SHP77 (cell line): ENCODE data around the gene PURA.

Experiments
- DNase-seq, 2 experiments: peaks; one replicate each; lab custom pipeline; 2025; lab: John Stamatoyannopoulos, UW

PURA gene

DNA sequence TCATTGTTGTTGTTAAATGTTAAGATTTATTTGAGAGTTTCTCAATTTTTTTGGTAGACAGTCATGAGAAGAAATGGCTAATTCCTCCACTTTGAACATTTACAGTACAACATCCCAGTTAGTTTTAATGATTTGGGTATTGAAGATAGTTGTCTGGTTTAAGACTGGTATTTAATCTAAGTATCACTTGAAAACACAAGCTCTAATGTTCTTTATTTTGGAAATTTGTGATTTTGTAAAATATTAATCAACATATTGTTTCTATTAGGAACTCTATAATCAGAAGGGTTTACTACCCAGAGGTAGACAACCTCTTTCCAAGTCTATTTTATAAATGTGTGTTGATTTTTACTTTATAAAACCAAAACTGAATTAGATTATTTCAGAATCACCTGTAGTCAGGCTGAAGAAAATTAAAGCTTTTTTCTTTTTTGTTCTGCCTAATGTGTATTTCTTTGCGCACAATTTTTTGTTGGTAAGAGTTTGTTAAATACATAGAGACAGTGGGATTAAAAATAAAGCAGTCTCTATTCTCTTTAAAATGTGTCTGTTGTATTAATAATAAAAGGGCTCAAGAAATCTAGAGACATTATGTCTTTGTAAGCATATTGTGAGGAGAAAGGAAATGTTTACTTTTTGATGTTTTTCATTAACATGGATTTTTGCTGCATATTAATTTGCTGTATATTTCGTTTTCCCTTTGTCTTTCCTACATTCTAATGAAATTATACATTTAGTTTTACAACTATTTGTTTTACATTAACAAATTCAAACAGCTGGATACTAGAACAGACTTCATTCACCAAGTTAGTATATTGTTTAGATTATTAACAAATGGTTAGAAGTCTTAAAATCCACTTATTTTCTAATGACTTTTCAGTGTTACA is 3.9 kb upstream of the PURA start:
- no peak for DNase-seq

DNA sequence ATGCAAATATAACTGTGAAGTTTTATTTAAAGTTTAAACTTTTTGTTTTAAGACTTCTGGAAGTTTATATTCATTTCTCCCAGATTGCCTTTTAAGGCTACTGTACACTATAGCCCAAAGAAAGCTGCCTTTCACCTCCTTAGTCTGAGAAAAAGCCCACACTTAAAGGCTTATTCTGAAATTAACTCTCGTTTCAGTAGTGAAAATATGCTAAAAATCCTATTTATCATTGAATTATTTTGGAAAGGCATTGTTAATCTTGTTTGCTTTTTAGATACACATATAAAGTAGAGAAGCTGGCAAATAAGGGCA is 3.3 kb upstream of the PURA start:
- DNase-seq: no peak

GRCh38 chr5:140111011-140111858 is 2.7 kb upstream of the PURA start:
- DNase-seq: no peak

DNA sequence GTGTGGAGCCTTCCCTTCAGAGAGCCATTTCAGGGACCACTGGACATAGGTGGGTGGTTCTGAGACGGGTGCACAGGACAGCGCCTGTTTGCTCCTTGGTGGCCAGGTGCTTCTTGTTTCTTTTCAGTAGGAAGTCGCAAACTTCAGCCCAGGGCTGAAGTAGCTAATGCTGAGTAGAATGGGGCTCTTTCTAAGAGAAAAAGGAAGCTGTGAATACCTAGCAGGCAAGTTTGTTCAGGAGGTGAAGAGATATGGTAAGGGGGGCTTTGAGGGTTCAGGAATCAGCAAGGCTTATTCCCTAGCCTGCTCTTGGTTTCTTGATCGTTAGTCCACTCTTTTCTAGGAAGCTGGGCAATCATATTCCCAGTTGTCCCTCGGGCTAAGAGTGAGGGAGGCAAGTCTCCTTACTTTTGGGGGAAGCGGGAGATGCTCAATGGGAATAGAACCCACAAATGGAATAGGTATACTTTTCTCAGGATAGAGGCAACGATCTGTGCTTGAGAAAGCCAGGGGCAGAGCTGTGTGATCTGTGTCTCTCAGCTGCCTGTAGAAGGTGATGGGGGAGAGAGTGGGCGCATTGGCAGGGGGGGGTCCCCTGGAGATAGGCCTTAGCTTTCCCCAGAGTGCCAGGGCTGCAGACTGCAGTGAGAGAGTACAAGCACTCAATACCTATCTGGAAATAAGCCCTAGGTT is 1.9 kb upstream of the PURA start:
- DNase-seq: no peak

DNA sequence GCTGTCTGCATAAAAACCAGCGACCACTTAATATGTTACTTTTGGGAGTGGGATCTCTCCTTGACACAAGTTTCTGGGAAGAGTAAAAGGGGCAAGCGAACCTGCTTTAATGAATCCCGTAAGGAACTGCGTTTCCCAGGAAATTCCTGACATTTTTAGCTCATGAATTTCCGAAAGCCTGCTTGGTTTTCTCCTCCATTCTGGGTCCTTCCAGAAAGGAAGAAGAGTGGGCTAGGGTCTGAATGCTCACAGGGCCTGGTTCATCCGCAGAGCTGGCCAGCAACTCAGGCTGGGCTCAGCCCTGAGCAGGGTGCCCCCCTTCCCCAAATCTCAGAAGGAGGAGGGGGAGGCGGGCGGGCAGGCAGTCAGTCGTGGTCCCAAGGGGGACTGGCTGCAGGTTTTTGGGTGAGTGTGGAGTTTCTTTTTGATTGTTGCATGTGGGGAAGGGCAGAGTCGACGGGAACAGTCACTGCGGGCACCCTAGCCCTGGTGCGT is 1.2 kb upstream of the PURA start:
- DNase-seq: no peak

DNA sequence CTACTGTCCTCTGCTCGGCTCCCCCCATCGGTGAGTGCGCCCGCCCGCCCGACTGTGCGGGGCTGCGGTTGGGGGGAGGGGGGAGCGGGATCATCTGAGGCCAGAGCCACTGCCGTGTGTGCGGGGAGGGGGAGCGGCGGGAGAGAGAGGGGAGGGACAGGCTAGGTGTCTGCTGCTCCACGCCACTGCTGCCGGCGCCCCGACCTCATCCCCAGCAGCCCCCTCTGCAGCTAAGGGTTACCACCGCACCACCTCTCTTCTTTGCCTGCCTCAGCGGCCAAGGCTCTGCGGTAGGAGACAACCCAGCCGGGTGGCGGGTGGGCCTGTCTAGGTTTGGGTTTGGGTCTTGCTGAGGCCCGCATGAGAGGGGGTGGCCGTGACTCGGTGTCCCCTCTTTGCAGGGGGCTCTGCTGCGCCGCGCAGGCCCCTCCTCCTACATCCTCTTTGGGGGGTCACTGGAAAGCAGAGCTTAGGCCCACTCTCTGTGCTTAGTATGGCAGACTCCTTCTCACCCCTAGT is 670 bp upstream of the PURA start:
- no peak for DNase-seq

DNA sequence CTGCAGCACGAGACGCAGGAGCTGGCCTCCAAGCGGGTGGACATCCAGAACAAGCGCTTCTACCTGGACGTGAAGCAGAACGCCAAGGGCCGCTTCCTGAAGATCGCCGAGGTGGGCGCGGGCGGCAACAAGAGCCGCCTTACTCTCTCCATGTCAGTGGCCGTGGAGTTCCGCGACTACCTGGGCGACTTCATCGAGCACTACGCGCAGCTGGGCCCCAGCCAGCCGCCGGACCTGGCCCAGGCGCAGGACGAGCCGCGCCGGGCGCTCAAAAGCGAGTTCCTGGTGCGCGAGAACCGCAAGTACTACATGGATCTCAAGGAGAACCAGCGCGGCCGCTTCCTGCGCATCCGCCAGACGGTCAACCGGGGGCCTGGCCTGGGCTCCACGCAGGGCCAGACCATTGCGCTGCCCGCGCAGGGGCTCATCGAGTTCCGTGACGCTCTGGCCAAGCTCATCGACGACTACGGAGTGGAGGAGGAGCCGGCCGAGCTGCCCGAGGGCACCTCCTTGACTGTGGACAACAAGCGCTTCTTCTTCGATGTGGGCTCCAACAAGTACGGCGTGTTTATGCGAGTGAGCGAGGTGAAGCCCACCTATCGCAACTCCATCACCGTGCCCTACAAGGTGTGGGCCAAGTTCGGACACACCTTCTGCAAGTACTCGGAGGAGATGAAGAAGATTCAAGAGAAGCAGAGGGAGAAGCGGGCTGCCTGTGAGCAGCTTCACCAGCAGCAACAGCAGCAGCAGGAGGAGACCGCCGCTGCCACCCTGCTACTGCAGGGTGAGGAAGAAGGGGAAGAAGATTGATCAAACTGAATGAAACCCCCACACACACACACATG is 654 bp downstream of the PURA start:
- DNase-seq: peak; percentile 52 to 53

DNA sequence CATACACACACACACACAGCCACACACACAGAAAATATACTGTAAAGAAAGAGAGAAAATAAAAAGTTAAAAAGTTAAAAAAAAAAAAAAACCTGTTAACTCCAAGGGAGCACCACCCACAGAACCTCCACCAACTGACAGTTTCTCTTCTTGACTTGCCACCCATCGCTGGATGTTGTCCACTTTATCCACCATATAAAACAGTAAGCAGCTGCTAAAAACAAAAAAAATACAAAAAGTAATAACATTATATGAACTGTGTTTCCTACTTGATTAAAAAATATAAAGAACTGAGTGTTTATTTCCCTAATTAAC is 1.2 kb downstream of the PURA start:
- DNase-seq: no peak

- DNase-seq: no peak
Observed at GRCh38 chr5:140116716-140117115, 2.8 kb downstream of the PURA start.

DNA sequence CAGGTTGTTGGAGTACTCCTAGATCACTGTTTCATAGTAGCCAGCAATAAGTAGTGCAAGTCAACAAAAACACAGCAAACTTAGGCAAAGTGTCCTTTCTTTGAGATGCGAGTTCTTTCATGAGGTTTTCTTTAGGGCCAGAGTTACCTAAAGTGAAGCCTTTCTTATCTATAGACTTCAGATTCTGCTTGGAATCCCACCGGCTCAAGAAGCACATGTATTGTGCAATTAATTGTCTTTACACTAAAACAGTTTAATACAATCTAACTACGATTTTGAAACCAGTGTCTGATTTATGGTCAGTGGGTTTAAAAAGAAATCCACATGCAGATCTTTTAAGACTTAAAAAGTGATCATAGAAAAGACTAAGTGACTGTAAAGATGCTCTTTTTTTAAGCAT is 3.6 kb downstream of the PURA start:
- no peak for DNase-seq

- no peak for DNase-seq
Observed at GRCh38 chr5:140118302-140118936, 4.5 kb downstream of the PURA start.

- no peak for DNase-seq
Observed at GRCh38 chr5:140125637-140126036, 11.7 kb downstream of the PURA start, which contains the start of gene IGIP. IGIP (plus strand) TSS chr5:140125937; CDS start chr5:140128477, 2,540 bp downstream.

DNA sequence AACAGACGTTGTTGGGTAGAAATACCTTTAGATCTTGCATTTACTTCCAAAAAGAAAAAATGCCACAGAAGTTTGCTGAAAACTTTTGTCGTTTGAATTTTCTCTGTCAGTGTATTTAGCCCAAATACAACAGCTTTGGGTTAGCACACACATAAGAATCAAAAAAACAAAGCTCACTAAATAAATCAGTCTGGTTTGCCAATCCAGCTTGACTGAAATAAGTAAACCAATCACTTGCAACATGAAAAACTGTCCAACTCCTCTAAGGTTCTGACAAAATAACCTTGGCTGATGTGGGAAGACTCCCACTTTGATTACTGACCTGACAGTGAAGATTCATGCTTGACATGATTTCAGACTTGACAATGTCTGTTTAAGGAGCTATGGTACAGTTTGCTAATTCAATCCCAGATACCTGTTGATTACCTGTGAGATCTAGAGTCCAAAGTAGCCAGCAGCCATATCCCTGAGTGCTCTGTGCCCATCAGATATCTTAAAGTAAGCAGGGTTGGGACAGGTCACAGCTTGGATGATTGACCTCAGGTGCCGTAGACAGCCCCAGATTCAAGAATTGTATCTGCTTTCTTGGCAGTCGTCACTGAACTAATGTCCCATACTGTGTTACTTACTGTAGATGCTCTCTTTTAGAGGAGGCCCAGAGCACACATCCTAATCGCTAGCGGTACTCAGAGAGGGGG is 12.6 kb downstream of the PURA start:
- DNase-seq: no peak

GRCh38 chr5:140128376-140128775 is 14.5 kb downstream of the PURA start:
- no peak for DNase-seq

DNA sequence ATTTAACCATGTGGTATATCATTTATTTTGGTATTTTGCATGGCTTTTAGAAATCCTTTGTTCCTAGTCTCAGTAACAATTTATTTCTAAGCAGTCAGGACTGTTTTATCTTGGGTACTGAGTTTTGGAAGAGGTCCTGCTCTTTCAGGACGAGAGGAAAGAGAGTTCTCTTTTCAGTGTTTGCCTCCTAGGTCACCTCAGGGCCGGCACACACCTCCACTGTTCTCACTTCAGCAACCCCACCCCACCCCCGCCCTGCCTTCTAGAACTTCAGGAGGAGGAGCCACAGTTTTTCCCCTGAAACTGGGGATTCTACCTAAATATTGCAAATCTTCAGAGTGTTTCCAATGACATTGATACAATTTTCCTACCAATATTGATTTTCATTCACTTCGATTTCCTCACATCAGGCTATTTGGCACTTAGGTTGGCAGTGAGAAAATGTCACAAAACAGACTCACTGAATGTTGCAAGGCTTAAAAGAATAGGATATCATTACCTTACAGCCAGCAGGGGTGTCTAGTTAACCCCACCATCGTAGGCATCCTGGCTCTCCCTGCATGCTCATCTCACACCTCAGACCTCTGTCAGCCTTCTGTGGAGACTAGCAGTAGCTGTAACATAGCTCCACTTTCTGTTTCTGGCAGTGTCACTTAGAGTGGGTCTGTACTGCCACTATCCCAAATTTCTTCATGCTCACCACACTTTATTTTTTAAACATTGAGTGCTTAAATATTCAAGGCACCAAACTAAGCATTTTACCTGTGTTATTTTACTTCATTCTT is 17.2 kb downstream of the PURA start:
- no peak for DNase-seq

GRCh38 chr5:140131967-140132409 is 18.1 kb downstream of the PURA start:
- no peak for DNase-seq

DNA sequence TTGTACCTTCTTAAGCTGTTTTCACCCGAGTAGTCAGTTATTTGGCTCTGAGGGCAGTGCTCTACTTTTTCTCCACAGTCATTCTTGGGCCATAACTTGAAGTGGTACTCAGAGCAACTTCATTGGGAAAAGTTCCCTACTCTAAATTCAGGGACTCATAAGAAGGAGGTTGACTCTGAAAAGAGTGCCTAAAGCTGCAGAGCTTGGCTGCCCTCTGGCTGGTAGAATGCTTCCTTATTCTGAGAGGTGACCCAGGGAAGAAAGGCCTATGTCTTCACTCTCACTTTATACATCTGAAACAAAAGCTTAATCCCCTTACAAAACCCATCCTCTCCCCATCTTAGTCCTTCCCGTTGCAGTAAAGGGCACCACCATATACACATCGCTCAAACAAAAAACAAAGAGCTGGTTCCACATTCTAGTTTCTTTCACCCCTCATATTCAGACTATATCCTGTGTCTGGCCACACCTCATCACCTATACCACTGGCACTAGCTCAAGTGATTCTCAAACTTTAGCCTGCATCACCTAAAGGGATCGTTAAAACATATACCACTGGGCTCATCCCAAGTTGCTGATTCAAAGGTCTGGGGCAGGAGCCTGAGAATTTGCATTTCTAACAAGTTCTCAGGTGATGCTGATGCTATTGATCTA is 19.7 kb downstream of the PURA start:
- no peak for DNase-seq

- no peak for DNase-seq
Observed at GRCh38 chr5:140134277-140134935, 20.5 kb downstream of the PURA start.
